ENCODE results near the gene GLT8D1. TPM values are rescaled to one million over a fixed set of nuclear protein-coding genes. Genes with fewer than 3 reads are reported as not detected.

GLT8D1 gene
- total RNA-seq, 1 experiment from 2014 or later, result 26.5 TPM

- BruUV-seq (replicated peaks), result no TSS peak
- intact Hi-C loops (cut with micrococcal nuclease; ENCODE audit: unreplicated experiment), result no loop called here
- POLR2A ChIA-PET (ENCODE audit: low non-redundant PET), result no interaction called here
- no peak for TF ChIP-seq EZH2 (IDR thresholded peaks at IDR 0.05; ENCODE audit: borderline replicate concordance, low read depth, low read length, poor library complexity, severe bottlenecking)
- TF ChIP-seq CTCF (conservative IDR thresholded peaks at IDR 0.05; ENCODE audit: low read depth, low read length), result no peak
- Histone ChIP-seq H3K4me1 (ENCODE audit: insufficient read depth, low read length, poor library complexity, severe bottlenecking) (no peaks in the 10 kb centered on the region), H3K27ac (ENCODE audit: low read depth, low read length, poor library complexity, severe bottlenecking) (no peak overlapping the region), H3K4me3 (ENCODE audit: low read depth, low read length, poor library complexity, severe bottlenecking) (no peak overlapping the region), H3K9me3 (ENCODE audit: low read depth, low read length, poor library complexity, severe bottlenecking) (no peaks in the 10 kb centered on the region), H3K36me3 (ENCODE audit: insufficient read depth, low read length, poor library complexity, severe bottlenecking) (peaks cover 16% of the 10 kb centered on the region), H3K27me3 (replicated peaks; ENCODE audit: insufficient read depth, low read depth, low read length, poor library complexity) (no peaks in the 10 kb centered on the region)
- CTCF ChIA-PET, result no interaction called here
- no peak for DNase-seq (ENCODE audit: low spot score)
Measured at GRCh38 chr3:52743721-52744120, 38.1 kb upstream of the GLT8D1 start.

GRCh38 chr3:52743152-52743551 is 37.6 kb upstream of the GLT8D1 start:
- H3K9me3 ChIP-seq (ENCODE audit: low read depth, low read length, poor library complexity, severe bottlenecking), result no peaks in the 10 kb centered on the region
- no TSS peak for BruUV-seq (replicated peaks)
- TF ChIP-seq CTCF (conservative IDR thresholded peaks at IDR 0.05; ENCODE audit: low read depth, low read length) (no peak), EZH2 (IDR thresholded peaks at IDR 0.05; ENCODE audit: borderline replicate concordance, low read depth, low read length, poor library complexity, severe bottlenecking) (no peak)
- no peak overlapping the region for H3K27ac ChIP-seq (ENCODE audit: low read depth, low read length, poor library complexity, severe bottlenecking)
- ChIA-PET POLR2A (ENCODE audit: low non-redundant PET) (no interaction called here), CTCF (no interaction called here)
- intact Hi-C loops (cut with micrococcal nuclease; ENCODE audit: unreplicated experiment), result no loop called here
- H3K4me3 ChIP-seq (ENCODE audit: low read depth, low read length, poor library complexity, severe bottlenecking), result no peak overlapping the region
- DNase-seq (ENCODE audit: low spot score), result no peak
- peaks cover 13% of the 10 kb centered on the region for H3K36me3 ChIP-seq (ENCODE audit: insufficient read depth, low read length, poor library complexity, severe bottlenecking)
- no peaks in the 10 kb centered on the region for H3K4me1 ChIP-seq (ENCODE audit: insufficient read depth, low read length, poor library complexity, severe bottlenecking)
- H3K27me3 ChIP-seq (replicated peaks; ENCODE audit: insufficient read depth, low read depth, low read length, poor library complexity), result no peaks in the 10 kb centered on the region

GRCh38 chr3:52742418-52743041 is 36.9 kb upstream of the GLT8D1 start:
- TF ChIP-seq CTCF (conservative IDR thresholded peaks at IDR 0.05; ENCODE audit: low read depth, low read length), result peak; percentile 42; the same call in 1 of the 2 replicates
- TF ChIP-seq EZH2 (IDR thresholded peaks at IDR 0.05; ENCODE audit: borderline replicate concordance, low read depth, low read length, poor library complexity, severe bottlenecking), result no peak
- Histone ChIP-seq H3K27ac (ENCODE audit: low read depth, low read length, poor library complexity, severe bottlenecking) (no peak overlapping the region), H3K4me3 (ENCODE audit: low read depth, low read length, poor library complexity, severe bottlenecking) (no peak overlapping the region), H3K9me3 (ENCODE audit: low read depth, low read length, poor library complexity, severe bottlenecking) (no peaks in the 10 kb centered on the region), H3K36me3 (ENCODE audit: insufficient read depth, low read length, poor library complexity, severe bottlenecking) (peaks cover 13% of the 10 kb centered on the region), H3K4me1 (ENCODE audit: insufficient read depth, low read length, poor library complexity, severe bottlenecking) (no peaks in the 10 kb centered on the region), H3K27me3 (replicated peaks; ENCODE audit: insufficient read depth, low read depth, low read length, poor library complexity) (no peaks in the 10 kb centered on the region)
- ChIA-PET POLR2A (ENCODE audit: low non-redundant PET) (no interaction called here), CTCF (no interaction called here)
- intact Hi-C loops (cut with micrococcal nuclease; ENCODE audit: unreplicated experiment), result no loop called here
- BruUV-seq (replicated peaks), result no TSS peak
- DNase-seq (ENCODE audit: low spot score), result peak; percentile 0
